ENCODE measurements around the gene DRC3. TPM values are rescaled to one million over a fixed set of nuclear protein-coding genes. Genes with fewer than 3 reads are reported as not detected.

The DRC3 gene
- polyA plus RNA-seq, 1 donor from 2014 or later, result 1.9 TPM

GRCh38 chr17:17959520-17960361 is 12.9 kb upstream of the DRC3 start:
- Histone ChIP-seq H4K20me1 (ENCODE audit: insufficient read depth) (no peaks in the 10 kb centered on the region), H3K9me3 (ENCODE audit: low read length) (no peaks in the 10 kb centered on the region), H2AFZ (ENCODE audit: low read depth, low read length) (no peak overlapping the region), H3K36me3 (ENCODE audit: insufficient read depth, low read length) (no peaks in the 10 kb centered on the region), H3F3A (ENCODE audit: insufficient read depth, low read length, poor library complexity, severe bottlenecking) (no peaks in the 10 kb centered on the region), H3K4me3 (ENCODE audit: low read length) (no peak overlapping the region), H3K9me2 (ENCODE audit: insufficient read depth, low read length) (no peaks in the 10 kb centered on the region), H3K4me2 (ENCODE audit: low read length) (no peak overlapping the region), H3K27me3 (ENCODE audit: insufficient read depth, low read depth, low read length) (no peaks in the 10 kb centered on the region), H3K79me2 (replicated peaks; ENCODE audit: insufficient read depth, low read length) (peaks cover 22% of the 10 kb centered on the region), H3K9ac (ENCODE audit: low read length) (no peak overlapping the region), H3K27ac (ENCODE audit: low read length) (no peak overlapping the region)
- TF ChIP-seq SMC3 (conservative IDR thresholded peaks at IDR 0.05; ENCODE audit: poor library complexity), result no peak
- TF ChIP-seq RAD21 (conservative IDR thresholded peaks at IDR 0.05), result no peak
- no peak for TF ChIP-seq POLR2AphosphoS5 (IDR thresholded peaks at IDR 0.05)
- no peak for TF ChIP-seq MXI1 (conservative IDR thresholded peaks at IDR 0.05; ENCODE audit: poor library complexity, severe bottlenecking)
- no peak for TF ChIP-seq REST (IDR thresholded peaks at IDR 0.05; ENCODE audit: borderline replicate concordance)
- no peak for TF ChIP-seq EZH2 (IDR thresholded peaks at IDR 0.05; ENCODE audit: borderline replicate concordance, insufficient read depth, low read length, poor library complexity, severe bottlenecking)
- TF ChIP-seq CTCF (IDR thresholded peaks at IDR 0.05; ENCODE audit: poor library complexity, severe bottlenecking), result no peak
- no peak for TF ChIP-seq EP300 (conservative IDR thresholded peaks at IDR 0.05; ENCODE audit: poor library complexity, severe bottlenecking)
- TF ChIP-seq TAF1 (IDR thresholded peaks at IDR 0.05; ENCODE audit: low read depth), result no peak

GRCh38 chr17:17960500-17961030 is 12.1 kb upstream of the DRC3 start:
- Histone ChIP-seq H3K27me3 (ENCODE audit: insufficient read depth, low read depth, low read length) (no peaks in the 10 kb centered on the region), H3K9ac (ENCODE audit: low read length) (no peak overlapping the region), H3K4me3 (ENCODE audit: low read length) (no peak overlapping the region), H3K4me2 (ENCODE audit: low read length) (no peak overlapping the region), H4K20me1 (ENCODE audit: insufficient read depth) (no peaks in the 10 kb centered on the region), H3K9me3 (ENCODE audit: low read length) (no peaks in the 10 kb centered on the region), H3K27ac (ENCODE audit: low read length) (no peak overlapping the region), H3K9me2 (ENCODE audit: insufficient read depth, low read length) (no peaks in the 10 kb centered on the region), H3F3A (ENCODE audit: insufficient read depth, low read length, poor library complexity, severe bottlenecking) (no peaks in the 10 kb centered on the region), H2AFZ (ENCODE audit: low read depth, low read length) (no peak overlapping the region), H3K36me3 (ENCODE audit: insufficient read depth, low read length) (no peaks in the 10 kb centered on the region), H3K79me2 (replicated peaks; ENCODE audit: insufficient read depth, low read length) (peaks cover 22% of the 10 kb centered on the region)
- TF ChIP-seq RAD21 (conservative IDR thresholded peaks at IDR 0.05) (no peak), CTCF (IDR thresholded peaks at IDR 0.05; ENCODE audit: poor library complexity, severe bottlenecking) (no peak), MXI1 (conservative IDR thresholded peaks at IDR 0.05; ENCODE audit: poor library complexity, severe bottlenecking) (no peak), EZH2 (IDR thresholded peaks at IDR 0.05; ENCODE audit: borderline replicate concordance, insufficient read depth, low read length, poor library complexity, severe bottlenecking) (no peak), TAF1 (IDR thresholded peaks at IDR 0.05; ENCODE audit: low read depth) (no peak), POLR2AphosphoS5 (IDR thresholded peaks at IDR 0.05) (no peak), EP300 (conservative IDR thresholded peaks at IDR 0.05; ENCODE audit: poor library complexity, severe bottlenecking) (no peak), REST (IDR thresholded peaks at IDR 0.05; ENCODE audit: borderline replicate concordance) (no peak), SMC3 (conservative IDR thresholded peaks at IDR 0.05; ENCODE audit: poor library complexity) (no peak)

Data from neural cell (in vitro differentiated cells).